Measurements from ENCODE around the gene CAMK1D. TPM values are rescaled to one million over a fixed set of nuclear protein-coding genes. Genes with fewer than 3 reads are reported as not detected.

Gene CAMK1D
- polyA plus RNA-seq, 2 of the 4 experiments (the other 2 are of a cell fraction): 6.6 to 12.5 TPM

GRCh38 chr10:12707461-12708185 is 358.3 kb downstream of the CAMK1D start (continued):
- peak; percentile 83 for TF ChIP-seq MAX (IDR thresholded peaks at IDR 0.05)
- no peak for TF ChIP-seq HES2 (IDR thresholded peaks at IDR 0.05)
- TF ChIP-seq RCOR1 (IDR thresholded peaks at IDR 0.05; ENCODE audit: low read depth, low read length): no peak
- peak; percentile 44 to 83 for TF ChIP-seq CEBPB (IDR thresholded peaks at IDR 0.05)
- TF ChIP-seq EHMT2 (IDR thresholded peaks at IDR 0.05; ENCODE audit: low read depth): no peak
- TF ChIP-seq RAD21 (conservative IDR thresholded peaks at IDR 0.05 in 1 of 2, IDR thresholded peaks at IDR 0.05 in 1 of 2): peak; percentile 57 to 79
- no peak for TF ChIP-seq NR3C1 (IDR thresholded peaks at IDR 0.05)
- peak; percentile 84; the same call in 2 of the 3 replicates for TF ChIP-seq BCL3 (IDR thresholded peaks at IDR 0.05)
- no peak for TF ChIP-seq HOXA7 (CRISPR knock-in tag; IDR thresholded peaks at IDR 0.05)
- TF ChIP-seq CBX2 (IDR thresholded peaks at IDR 0.05; ENCODE audit: borderline replicate concordance, low read depth): no peak
- no peak for TF ChIP-seq RNF2 (IDR thresholded peaks at IDR 0.05; ENCODE audit: borderline replicate concordance, low read depth)
- peak; percentile 94; the same call in 1 of the 2 replicates for TF ChIP-seq FOXS1 (CRISPR knock-in tag; IDR thresholded peaks at IDR 0.05)
- TF ChIP-seq MAZ (IDR thresholded peaks at IDR 0.05; ENCODE audit: borderline replicate concordance, low read depth, low read length): no peak
- peak; percentile 48; the same call in 1 of the 2 replicates for TF ChIP-seq HOXB13 (CRISPR knock-in tag; IDR thresholded peaks at IDR 0.05; ENCODE audit: low read depth)
- TF ChIP-seq RFX5 (IDR thresholded peaks at IDR 0.05): no peak
- TF ChIP-seq ZFP36 (IDR thresholded peaks at IDR 0.05; ENCODE audit: borderline replicate concordance, partially characterized antibody): no peak
- TF ChIP-seq POLR2A (IDR thresholded peaks at IDR 0.05; ENCODE audit: low read length): no peak
- TF ChIP-seq ZC3H11A (IDR thresholded peaks at IDR 0.05): no peak
- TF ChIP-seq HDAC2 (IDR thresholded peaks at IDR 0.05): no peak
- peak; percentile 29; the same call in 1 of the 2 replicates for TF ChIP-seq FOSL2 (IDR thresholded peaks at IDR 0.05)
- TF ChIP-seq FOSL2 (CRISPR knock-in tag; IDR thresholded peaks at IDR 0.05): peak; percentile 77
- no peak for TF ChIP-seq KDM1A (IDR thresholded peaks at IDR 0.05; ENCODE audit: low read depth)
- TF ChIP-seq CHD2 (IDR thresholded peaks at IDR 0.05; ENCODE audit: low read length, partially characterized antibody): no peak
- peak; percentile 98 for TF ChIP-seq GATA3 (IDR thresholded peaks at IDR 0.05; ENCODE audit: borderline replicate concordance)
- no peak for TF ChIP-seq PHF8 (IDR thresholded peaks at IDR 0.05; ENCODE audit: borderline replicate concordance, low read depth)
- TF ChIP-seq CTCF (IDR thresholded peaks at IDR 0.05): peak; percentile 69
- no peak for TF ChIP-seq KDM5A (IDR thresholded peaks at IDR 0.05)
- TF ChIP-seq MYC (IDR thresholded peaks at IDR 0.05; ENCODE audit: borderline replicate concordance, low read length): no peak
- TF ChIP-seq ATOH8 (CRISPR knock-in tag; IDR thresholded peaks at IDR 0.05; ENCODE audit: low read depth): peak; percentile 14; the same call in 1 of the 2 replicates
- TF ChIP-seq E2F6 (IDR thresholded peaks at IDR 0.05; ENCODE audit: borderline replicate concordance, low read depth): no peak
